Muscle of leg (tissue), 11 donors: ENCODE results near the gene DNMT1. TPM values are rescaled to one million over a fixed set of nuclear protein-coding genes. Genes with fewer than 3 reads are reported as not detected.

Source experiments
- DNase-seq: peaks from one replicate; pipeline ENCODE4 v3.0.0; 2013
- H3K27ac ChIP-seq: one replicate; pipeline ENCODE4 v1.5.1; 2013; ENCODE audit warnings: mild to moderate bottlenecking, low read length, control low read depth
- H3K27me3 ChIP-seq: one replicate; pipeline ENCODE4 v1.6.1; 2013; ENCODE audit warnings: low read length; ENCODE audit not compliant: control insufficient read depth, insufficient read depth
- H3K36me3 ChIP-seq: one replicate; pipeline ENCODE4 v1.6.1; 2013; ENCODE audit warnings: low read length; ENCODE audit not compliant: control insufficient read depth, insufficient read depth
- H3K4me1 ChIP-seq: one replicate; pipeline ENCODE4 v1.6.1; 2013; ENCODE audit warnings: low read length; ENCODE audit not compliant: control insufficient read depth, insufficient read depth
- H3K4me3 ChIP-seq: one replicate; pipeline ENCODE4 v1.5.1; 2013; ENCODE audit warnings: low read length, control low read depth
- H3K9me3 ChIP-seq: replicated peaks from 2 replicates; pipeline ENCODE4 v1.6.1; 2013; ENCODE audit warnings: low read depth, low read length; ENCODE audit not compliant: control insufficient read depth
- WGBS: methylation state at CpG from one replicate; pipeline ENCODE4 v1.1.5; 2013; ENCODE audit warnings: missing lambda C conversion rate; ENCODE audit not compliant: insufficient coverage; 5-methylcytosine and 5-hydroxymethylcytosine counted together
- polyA plus RNA-seq, 8 donors: library from polyadenylated mRNA; unstranded; fragments of 120-200 nt; gene quantifications; one replicate each; pipeline versions ENCODE4 v1.2.1 to v1.2.3, GENCODE V29; 2013; ENCODE audit warnings: inconsistent platforms in 1 of 8, low replicate concordance in 1 of 8; ENCODE audit not compliant: insufficient read length in 8 of 8, insufficient read depth in 1 of 8
- total RNA-seq: library from RNA; stranded (reverse); fragments of 120-200 nt; gene quantifications from one replicate; pipeline ENCODE4 v1.2.4, GENCODE V29; 2013

The DNMT1 gene
- total and polyA plus RNA-seq, 9 donors = 28.3 to 83.7 (median 70.6) TPM

GRCh38 chr19:10116866-10117616 is 77.7 kb downstream of the DNMT1 start:
- Histone ChIP-seq H3K27me3 (no peaks in the 10 kb centered on the region), H3K27ac (no peak overlapping the region), H3K36me3 (peaks cover 43% of the 10 kb centered on the region), H3K4me3 (no peak overlapping the region), H3K4me1 (peaks cover 23% of the 10 kb centered on the region), H3K9me3 (no peaks in the 10 kb centered on the region)
- WGBS = 88% methylated on average over 16 of the region's 21 CpGs
- no peak for DNase-seq

- no peak overlapping the region for H3K4me3 ChIP-seq
- peaks cover 48% of the 10 kb centered on the region for H3K36me3 ChIP-seq
- H3K9me3 ChIP-seq = no peaks in the 10 kb centered on the region
- H3K27ac ChIP-seq = no peak overlapping the region
- no peak for DNase-seq
- 84% methylated on average over 33 of the region's 35 CpGs for WGBS
- peaks cover 23% of the 10 kb centered on the region for H3K4me1 ChIP-seq
- no peaks in the 10 kb centered on the region for H3K27me3 ChIP-seq
These were observed 78.5 kb downstream of the DNMT1 start for GRCh38 chr19:10116085-10116865.

- Histone ChIP-seq H3K9me3 (no peaks in the 10 kb centered on the region), H3K36me3 (peaks cover 55% of the 10 kb centered on the region), H3K27me3 (no peaks in the 10 kb centered on the region), H3K27ac (no peak overlapping the region), H3K4me1 (peaks cover 19% of the 10 kb centered on the region), H3K4me3 (no peak overlapping the region)
- 84% methylated on average over 37 of the region's 45 CpGs for WGBS
- DNase-seq = no peak
These were observed 79.2 kb downstream of the DNMT1 start for GRCh38 chr19:10115392-10116084.

GRCh38 chr19:10114651-10115391 is 79.9 kb downstream of the DNMT1 start:
- DNase-seq = no peak
- Histone ChIP-seq H3K4me1 (peaks cover 14% of the 10 kb centered on the region), H3K36me3 (peaks cover 62% of the 10 kb centered on the region), H3K4me3 (no peak overlapping the region), H3K27me3 (no peaks in the 10 kb centered on the region), H3K9me3 (no peaks in the 10 kb centered on the region), H3K27ac (no peak overlapping the region)
- WGBS = 79% methylated on average over 25 of the region's 26 CpGs

GRCh38 chr19:10113964-10114650 is 80.6 kb downstream of the DNMT1 start:
- 79% methylated on average over 39 of the region's 43 CpGs for WGBS
- Histone ChIP-seq H3K27ac (no peak overlapping the region), H3K9me3 (no peaks in the 10 kb centered on the region), H3K27me3 (no peaks in the 10 kb centered on the region), H3K4me1 (peaks cover 13% of the 10 kb centered on the region), H3K36me3 (peaks cover 69% of the 10 kb centered on the region), H3K4me3 (no peak overlapping the region)
- no peak for DNase-seq

- peaks cover 71% of the 10 kb centered on the region for H3K36me3 ChIP-seq
- no peaks in the 10 kb centered on the region for H3K27me3 ChIP-seq
- 66% methylated on average over 19 of the region's 19 CpGs for WGBS
- H3K4me1 ChIP-seq = peaks cover 8% of the 10 kb centered on the region
- H3K4me3 ChIP-seq = no peak overlapping the region
- H3K9me3 ChIP-seq = no peaks in the 10 kb centered on the region
- H3K27ac ChIP-seq = no peak overlapping the region
- no peak for DNase-seq
These were observed 81.2 kb downstream of the DNMT1 start for GRCh38 chr19:10113592-10113963.

GRCh38 chr19:10112895-10113591 is 81.7 kb downstream of the DNMT1 start:
- Histone ChIP-seq H3K27me3 (no peaks in the 10 kb centered on the region), H3K4me1 (peaks cover 6% of the 10 kb centered on the region), H3K36me3 (peaks cover 75% of the 10 kb centered on the region), H3K27ac (no peak overlapping the region), H3K9me3 (no peaks in the 10 kb centered on the region), H3K4me3 (no peak overlapping the region)
- DNase-seq = no peak
- 18% methylated on average over 19 of the region's 25 CpGs for WGBS

- Histone ChIP-seq H3K4me3 (no peak overlapping the region), H3K27me3 (no peaks in the 10 kb centered on the region), H3K27ac (no peak overlapping the region), H3K4me1 (peaks cover 10% of the 10 kb centered on the region), H3K9me3 (no peaks in the 10 kb centered on the region), H3K36me3 (peaks cover 75% of the 10 kb centered on the region)
- WGBS = 58% methylated on average over 16 of the region's 23 CpGs
- no peak for DNase-seq
These were observed 82.6 kb downstream of the DNMT1 start for GRCh38 chr19:10112037-10112761.
